ENCODE data around the gene KPTN. TPM values are rescaled to one million over a fixed set of nuclear protein-coding genes. Genes with fewer than 3 reads are reported as not detected.
A peak's percentile ranks its signal among the peaks of the same experiment; 100 is the strongest.

Gene KPTN
- total and polyA plus RNA-seq, 7 donors, result 3.8 to 21.5 (median 8.2) TPM

DNA sequence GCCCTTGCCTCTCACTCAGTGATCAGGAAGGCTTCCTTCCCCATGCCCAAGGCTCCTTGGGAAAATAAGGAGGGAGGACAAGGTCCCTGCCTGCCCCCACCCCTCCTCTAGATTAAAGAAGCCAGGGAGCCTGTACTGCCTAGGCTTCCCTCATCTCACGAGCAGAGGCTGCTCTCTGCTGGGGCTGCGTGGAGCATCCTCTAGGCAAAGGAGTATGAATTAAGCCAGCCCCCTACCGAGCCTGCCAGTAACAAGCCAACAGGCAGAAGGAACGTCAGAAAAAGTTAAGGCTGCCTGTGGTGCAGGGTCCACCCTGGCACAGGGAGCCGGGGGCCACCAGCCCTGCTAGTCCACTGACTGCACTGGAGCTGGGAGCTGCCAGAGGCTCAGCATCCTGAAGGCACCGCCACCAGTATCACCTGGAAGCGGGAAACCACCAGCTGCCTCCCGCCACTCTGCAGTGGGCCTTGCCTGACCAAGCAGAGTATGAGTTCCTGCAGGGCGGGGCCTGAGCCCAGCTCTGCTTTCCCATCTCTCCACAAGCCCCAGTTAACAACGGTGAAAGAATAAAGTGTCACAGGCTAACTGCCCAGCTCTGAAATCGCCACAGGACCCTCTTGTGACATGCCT, 24.0 kb upstream of the KPTN start:
- WGBS, 3 donors, result 63 to 71% (median 63%) methylated on average over 11 of the region's 11 CpGs
- Histone ChIP-seq H3K9me3 (no peaks in the 10 kb centered on the region), H3K27ac (peak overlapping the region; percentile 99), H3K4me3 (peak overlapping the region; percentile 30), H3K27me3 (ENCODE audit: insufficient read depth in 3 of 3, low read length in 2 of 3) (no peaks in the 10 kb centered on the region), H3K36me3 (ENCODE audit: insufficient read depth in 1 of 2, low read depth in 1 of 2) (peaks cover 0 to 13% of the 10 kb centered on the region in 2 donors), H3K4me1 (peaks cover 79% of the 10 kb centered on the region)
- ATAC-seq (no peak), DNase-seq (no peak)
- intact Hi-C loops (cut with DNase I), result no loop called here
- TF ChIP-seq CTCF (IDR thresholded peaks at IDR 0.05), result no peak

- Histone ChIP-seq H3K27me3 (ENCODE audit: insufficient read depth in 3 of 3, low read length in 2 of 3) (no peaks in the 10 kb centered on the region), H3K27ac (peak overlapping the region; percentile 99), H3K4me1 (peaks cover 69% of the 10 kb centered on the region), H3K4me3 (peak overlapping the region; percentile 30), H3K9me3 (no peaks in the 10 kb centered on the region), H3K36me3 (ENCODE audit: insufficient read depth in 1 of 2, low read depth in 1 of 2) (peaks cover 0 to 23% of the 10 kb centered on the region in 2 donors)
- WGBS, 3 donors, result 15 to 36% (median 25%) methylated on average over 6 of the region's 6 CpGs
- TF ChIP-seq CTCF (IDR thresholded peaks at IDR 0.05), result no peak
- ATAC-seq, result peak; percentile 64 to 76 (median 74)
- intact Hi-C loops (cut with DNase I), result no loop called here
- DNase-seq, result peak in 1 of 2 donors; percentile 72
These were observed 23.0 kb upstream of the KPTN start for GRCh38 chr19:47507012-47507411.

- peak overlapping the region; percentile 99 for H3K27ac ChIP-seq
These were observed 22.4 kb upstream of the KPTN start for GRCh38 chr19:47506459-47506858.

GRCh38 chr19:47505506-47505905, 21.5 kb upstream of the KPTN start:
- Histone ChIP-seq H3K27ac (peak overlapping the region; percentile 99), H3K4me1 (peaks cover 66% of the 10 kb centered on the region), H3K36me3 (ENCODE audit: insufficient read depth in 1 of 2, low read depth in 1 of 2) (peaks cover 4 to 38% of the 10 kb centered on the region in 2 donors), H3K27me3 (ENCODE audit: insufficient read depth in 3 of 3, low read length in 2 of 3) (no peaks in the 10 kb centered on the region), H3K9me3 (no peaks in the 10 kb centered on the region), H3K4me3 (no peak overlapping the region)
- TF ChIP-seq CTCF (IDR thresholded peaks at IDR 0.05), result no peak
- WGBS, 3 donors, result 66 to 73% (median 72%) methylated on average over 6 of the region's 6 CpGs
- DNase-seq, result peak in 1 of 2 donors; percentile 39
- no peak for ATAC-seq
- intact Hi-C loops (cut with DNase I), result no loop called here

More at GRCh38 chr19:47506459-47506858, 22.4 kb upstream of the KPTN start:
- no peaks in the 10 kb centered on the region for H3K9me3 ChIP-seq
- peak; percentile 51 to 82 (median 78) for ATAC-seq
- WGBS, 3 donors, result 25 to 44% (median 25%) methylated on average over 8 of the region's 8 CpGs
- peak in 1 of 2 donors; percentile 73 for DNase-seq
- peaks cover under 1 to 29% of the 10 kb centered on the region in 2 donors for H3K36me3 ChIP-seq (ENCODE audit: insufficient read depth in 1 of 2, low read depth in 1 of 2)
- H3K4me3 ChIP-seq, result peak overlapping the region; percentile 30
- intact Hi-C loops (cut with DNase I), result no loop called here
- no peaks in the 10 kb centered on the region for H3K27me3 ChIP-seq (ENCODE audit: insufficient read depth in 3 of 3, low read length in 2 of 3)
- TF ChIP-seq CTCF (IDR thresholded peaks at IDR 0.05), result no peak
- H3K4me1 ChIP-seq, result peaks cover 69% of the 10 kb centered on the region

DNA sequence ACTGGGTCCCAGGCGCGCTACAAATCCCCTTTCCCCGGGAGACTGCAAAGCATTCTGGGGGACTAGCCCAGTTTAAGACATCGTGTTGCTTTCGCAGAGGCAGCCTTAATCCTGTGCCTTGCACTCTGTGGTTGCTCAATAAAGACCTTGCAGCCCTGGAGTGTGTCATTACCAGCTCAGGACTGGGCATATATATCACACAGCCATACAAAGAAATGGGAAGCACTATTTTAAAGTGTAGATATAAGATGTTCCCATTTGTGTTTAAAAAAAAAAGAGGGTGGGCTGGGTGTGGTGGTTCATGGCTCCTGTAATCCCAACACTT, 19.8 kb upstream of the KPTN start:
- Histone ChIP-seq H3K9me3 (no peaks in the 10 kb centered on the region), H3K4me3 (no peak overlapping the region), H3K27me3 (ENCODE audit: insufficient read depth in 3 of 3, low read length in 2 of 3) (no peaks in the 10 kb centered on the region), H3K27ac (no peak overlapping the region), H3K4me1 (peaks cover 61% of the 10 kb centered on the region), H3K36me3 (ENCODE audit: insufficient read depth in 1 of 2, low read depth in 1 of 2) (peaks cover 4 to 56% of the 10 kb centered on the region in 2 donors)
- intact Hi-C loops (cut with DNase I), result no loop called here
- ATAC-seq, result no peak
- no peak for TF ChIP-seq CTCF (IDR thresholded peaks at IDR 0.05)
- 63 to 89% (median 70%) methylated on average over 5 of the region's 5 CpGs for WGBS, 3 donors
- peak in 1 of 2 donors; percentile 23 for DNase-seq
